GM18505 (cell line): ENCODE measurements around the gene LRRC70.
A peak's percentile ranks its signal among the peaks of the same experiment; 100 is the strongest.
"Not testable (repeated sequence)": the region's sequence is repeated elsewhere in the genome, so short reads cannot be mapped to it uniquely, and the experiment has no call there.

ENCODE experiments used
- ATAC-seq: cut with Tn5 transposase; IDR thresholded peaks from one replicate; pipeline ENCODE4 v1.9.1; 2021; ENCODE audit not compliant: unreplicated experiment
- POLR2A ChIP-seq: IDR thresholded peaks from 4 replicates; pipeline ENCODE4 v1.6.1; 2011; ENCODE audit warnings: borderline replicate concordance; ENCODE audit not compliant: insufficient read depth, insufficient read length; ENCODE audit errors: extremely low read depth

Gene LRRC70

GRCh38 chr5:62578540-62578939 is at the start of gene LRRC70:
TSS of gene LRRC70 (plus strand) at chr5:62578819. CDS start at chr5:62579439, 620 bp downstream.
- ATAC-seq = peak; percentile 84
- no peak for TF ChIP-seq POLR2A

- no peak for ATAC-seq
- no peak for TF ChIP-seq POLR2A
Measured at GRCh38 chr5:62533597-62533996, 45.0 kb upstream of the LRRC70 start.

- no peak for ATAC-seq
- no peak for TF ChIP-seq POLR2A
Measured at GRCh38 chr5:62534461-62535236, 44.0 kb upstream of the LRRC70 start.

GRCh38 chr5:62536232-62536631 is 42.4 kb upstream of the LRRC70 start:
- ATAC-seq = no peak
- no peak for TF ChIP-seq POLR2A

GRCh38 chr5:62536783-62537182 is 41.8 kb upstream of the LRRC70 start:
- TF ChIP-seq POLR2A = no peak
- ATAC-seq = no peak

GRCh38 chr5:62538017-62538942 is 40.3 kb upstream of the LRRC70 start:
- ATAC-seq = peak; percentile 56

GRCh38 chr5:62542720-62543119 is 35.9 kb upstream of the LRRC70 start:
- no peak for ATAC-seq
- no peak for TF ChIP-seq POLR2A

More at GRCh38 chr5:62538017-62538942, 40.3 kb upstream of the LRRC70 start:
- TF ChIP-seq POLR2A = no peak

GRCh38 chr5:62547945-62548630 is 30.5 kb upstream of the LRRC70 start:
- TF ChIP-seq POLR2A = no peak
- ATAC-seq = no peak

- no peak for ATAC-seq
- TF ChIP-seq POLR2A = no peak
Measured at GRCh38 chr5:62550103-62550502, 28.5 kb upstream of the LRRC70 start.

GRCh38 chr5:62555930-62556329 is 22.7 kb upstream of the LRRC70 start:
- no peak for TF ChIP-seq POLR2A
- ATAC-seq = no peak

GRCh38 chr5:62558941-62559340 is 19.7 kb upstream of the LRRC70 start:
- ATAC-seq = no peak
- no peak for TF ChIP-seq POLR2A

GRCh38 chr5:62560786-62561185 is 17.8 kb upstream of the LRRC70 start:
- no peak for TF ChIP-seq POLR2A
- no peak for ATAC-seq

- no peak for ATAC-seq
- no peak for TF ChIP-seq POLR2A
Measured at GRCh38 chr5:62561896-62562295, 16.7 kb upstream of the LRRC70 start.

- TF ChIP-seq POLR2A = no peak
- no peak for ATAC-seq
Measured at GRCh38 chr5:62562867-62563266, 15.8 kb upstream of the LRRC70 start.

GRCh38 chr5:62564101-62564500 is 14.5 kb upstream of the LRRC70 start:
- TF ChIP-seq POLR2A = no peak
- no peak for ATAC-seq

GRCh38 chr5:62565740-62566139 is 12.9 kb upstream of the LRRC70 start:
- not testable (repeated sequence) for ATAC-seq
